Testis (tissue), 2 donors: Measurements from ENCODE around the gene SNAI3.

Experiments
- CTCF ChIP-seq, 3 experiments: fragments of 450-650 bp in 2 of 3; fragments of 200-600 bp in 1 of 3; sonication (generic) in 1 of 3; IDR thresholded peaks; one replicate each; pipeline ENCODE4 v1.5.1; 2016 to 2019; ENCODE audit warnings: antibody characterized with exemption in 3 of 3, mild to moderate bottlenecking in 2 of 3, moderate library complexity in 1 of 3
- POLR2A ChIP-seq: fragments of 450-650 bp; IDR thresholded peaks from one replicate; pipeline ENCODE4 v1.6.1; 2017; ENCODE audit warnings: antibody characterized with exemption, mild to moderate bottlenecking, moderate library complexity

- TF ChIP-seq CTCF (IDR thresholded peaks at IDR 0.05) (no peak), POLR2A (no peak)
These were observed 1.3 kb upstream of the SNAI3 start for GRCh38 chr16:88687676-88688012.
